ENCODE data around the gene CACHD1. TPM values are rescaled to one million over a fixed set of nuclear protein-coding genes. Genes with fewer than 3 reads are reported as not detected.

The CACHD1 gene
- total RNA-seq, 1 donor from 2014 or later = 0.11 TPM

- intact Hi-C loops (cut with micrococcal nuclease) = no loop called here
These were observed 181.9 kb downstream of the CACHD1 start for GRCh38 chr1:64651841-64652240.

- intact Hi-C loops (cut with micrococcal nuclease) = no loop called here
These were observed 183.5 kb downstream of the CACHD1 start for GRCh38 chr1:64653466-64653865.

GRCh38 chr1:64654519-64655341 is 184.8 kb downstream of the CACHD1 start:
- intact Hi-C loops (cut with micrococcal nuclease) = no loop called here

GRCh38 chr1:64655861-64656260 is 185.9 kb downstream of the CACHD1 start:
- intact Hi-C loops (cut with micrococcal nuclease) = no loop called here

GRCh38 chr1:64659478-64660138 is 189.7 kb downstream of the CACHD1 start:
- intact Hi-C loops (cut with micrococcal nuclease) = no loop called here

- intact Hi-C loops (cut with micrococcal nuclease) = no loop called here
These were observed 193.7 kb downstream of the CACHD1 start for GRCh38 chr1:64663668-64664067.

GRCh38 chr1:64664299-64664698 is 194.4 kb downstream of the CACHD1 start:
- intact Hi-C loops (cut with micrococcal nuclease) = no loop called here

- intact Hi-C loops (cut with micrococcal nuclease) = no loop called here
These were observed 199.3 kb downstream of the CACHD1 start for GRCh38 chr1:64669098-64669675.

GRCh38 chr1:64675718-64676345 is 205.9 kb downstream of the CACHD1 start:
- intact Hi-C loops (cut with micrococcal nuclease) = no loop called here

- intact Hi-C loops (cut with micrococcal nuclease) = no loop called here
These were observed 206.5 kb downstream of the CACHD1 start for GRCh38 chr1:64676386-64676785.

GRCh38 chr1:64677532-64677931 is 207.6 kb downstream of the CACHD1 start:
- intact Hi-C loops (cut with micrococcal nuclease) = no loop called here

GRCh38 chr1:64678366-64678765 is 208.4 kb downstream of the CACHD1 start:
- intact Hi-C loops (cut with micrococcal nuclease) = no loop called here

GRCh38 chr1:64679177-64679576 is 209.2 kb downstream of the CACHD1 start:
- intact Hi-C loops (cut with micrococcal nuclease) = no loop called here

GRCh38 chr1:64680599-64680998 is 210.7 kb downstream of the CACHD1 start:
- intact Hi-C loops (cut with micrococcal nuclease) = no loop called here

GRCh38 chr1:64681043-64681442 is 211.1 kb downstream of the CACHD1 start:
- intact Hi-C loops (cut with micrococcal nuclease) = no loop called here

GRCh38 chr1:64683419-64683818 is 213.5 kb downstream of the CACHD1 start:
- intact Hi-C loops (cut with micrococcal nuclease) = no loop called here

- intact Hi-C loops (cut with micrococcal nuclease) = no loop called here
These were observed 215.3 kb downstream of the CACHD1 start for GRCh38 chr1:64685217-64685616.

- intact Hi-C loops (cut with micrococcal nuclease) = loop anchor here (1.0 to 2.0 kb wide), 4 partner anchors 138 to 1001 kb away; no protein-coding TSS in a partner anchor
These were observed 215.9 kb downstream of the CACHD1 start for GRCh38 chr1:64685765-64686341.

GRCh38 chr1:64686828-64687724 is 217.1 kb downstream of the CACHD1 start:
- intact Hi-C loops (cut with micrococcal nuclease) = loop anchor here (1.0 to 2.0 kb wide), 4 partner anchors 137 to 1000 kb away; no protein-coding TSS in a partner anchor

GRCh38 chr1:64687725-64688327 is 217.9 kb downstream of the CACHD1 start:
- intact Hi-C loops (cut with micrococcal nuclease) = loop anchor here (2.0 kb wide), 2 partner anchors 387 to 999 kb away; no protein-coding TSS in a partner anchor
